GM18520 (cell line): ENCODE measurements around the gene OR2L5.

ENCODE experiments used
- ATAC-seq: cut with Tn5 transposase; IDR thresholded peaks from one replicate; pipeline ENCODE4 v1.9.1; 2021; ENCODE audit not compliant: unreplicated experiment

OR2L5 gene, protein sequence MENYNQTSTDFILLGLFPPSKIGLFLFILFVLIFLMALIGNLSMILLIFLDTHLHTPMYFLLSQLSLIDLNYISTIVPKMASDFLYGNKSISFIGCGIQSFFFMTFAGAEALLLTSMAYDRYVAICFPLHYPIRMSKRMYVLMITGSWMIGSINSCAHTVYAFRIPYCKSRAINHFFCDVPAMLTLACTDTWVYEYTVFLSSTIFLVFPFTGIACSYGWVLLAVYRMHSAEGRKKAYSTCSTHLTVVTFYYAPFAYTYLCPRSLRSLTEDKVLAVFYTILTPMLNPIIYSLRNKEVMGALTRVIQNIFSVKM

DNA sequence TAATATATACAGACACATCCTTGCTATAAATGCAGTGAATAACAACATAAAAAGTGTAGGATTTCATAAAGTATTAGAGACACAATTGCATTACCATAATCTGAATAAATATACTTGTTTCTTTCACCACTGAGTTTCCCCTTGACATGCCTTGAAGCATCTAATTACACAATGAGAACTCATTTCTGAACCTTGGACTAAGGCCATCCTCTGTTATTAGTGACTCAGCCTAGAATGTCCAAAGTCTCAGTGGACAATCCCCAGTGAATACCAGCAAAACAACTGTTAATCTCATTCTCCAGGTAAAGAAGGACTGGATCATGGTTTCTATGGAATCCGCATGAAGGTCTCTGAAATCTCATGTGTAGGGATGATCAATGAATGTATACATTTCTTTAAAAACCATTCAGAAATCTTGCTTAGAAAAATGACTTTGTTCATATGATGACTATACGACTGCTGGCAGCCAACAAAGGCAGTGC, at the start of gene OR2L5:
Gene OR2L5, plus strand, starts transcription at position 432 of the 482 bp plus-strand sequence. CDS start 8,288 bp downstream, outside the sequence.
- no peak for ATAC-seq

DNA sequence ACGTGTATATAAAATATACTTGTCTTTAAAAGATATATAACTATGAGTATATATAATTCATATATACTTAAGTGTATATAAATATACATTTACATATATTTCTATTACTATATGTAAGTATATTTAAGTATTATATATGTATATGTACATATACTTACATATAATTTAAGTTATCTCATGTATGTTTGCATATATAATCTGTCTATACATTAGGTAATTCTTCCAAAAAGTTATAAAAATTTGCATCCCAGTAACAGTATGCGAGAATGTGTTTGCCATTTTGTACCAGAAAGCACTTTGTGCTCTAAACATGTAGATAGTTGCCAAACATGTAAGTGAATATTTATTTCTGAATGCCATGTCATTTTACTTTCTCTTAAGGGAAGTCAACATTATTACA, 48.5 kb upstream of the OR2L5 start, which contains the start of gene OR2AK2:
Gene OR2AK2, plus strand, starts transcription at position 301 of the 400 bp plus-strand sequence. CDS start 144 bp downstream, outside the sequence.
- ATAC-seq, result no peak

DNA sequence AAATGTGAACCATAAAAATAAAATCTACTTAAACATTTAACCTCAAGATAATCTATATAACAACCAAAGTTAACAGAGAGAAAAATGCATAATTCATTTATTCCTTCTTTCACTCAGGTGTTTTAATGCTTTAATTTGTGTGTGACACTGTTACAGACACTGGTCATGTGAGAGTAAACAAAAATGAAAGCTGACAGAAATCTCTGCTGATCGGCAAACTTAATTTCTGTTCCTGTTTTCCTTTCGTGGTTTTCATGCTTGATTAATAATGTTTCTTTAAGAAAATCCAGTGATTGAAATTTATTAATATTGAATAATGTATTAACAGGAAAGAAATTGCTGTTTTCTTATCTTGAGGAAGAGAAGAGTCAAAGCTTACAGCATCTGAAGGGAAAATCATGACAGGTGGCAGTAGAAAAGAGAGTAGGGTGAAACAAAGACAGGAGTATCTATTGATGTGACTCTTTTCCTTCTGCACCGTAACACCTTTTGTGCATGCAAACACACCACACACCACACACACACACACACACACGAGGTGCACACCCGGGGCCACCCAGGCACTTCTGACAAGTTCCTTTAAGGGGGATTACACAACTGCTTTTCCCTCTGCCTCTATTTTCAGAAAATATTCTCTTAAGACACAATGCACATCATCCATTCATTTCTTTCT, 46.8 kb upstream of the OR2L5 start:
- ATAC-seq, result no peak

DNA sequence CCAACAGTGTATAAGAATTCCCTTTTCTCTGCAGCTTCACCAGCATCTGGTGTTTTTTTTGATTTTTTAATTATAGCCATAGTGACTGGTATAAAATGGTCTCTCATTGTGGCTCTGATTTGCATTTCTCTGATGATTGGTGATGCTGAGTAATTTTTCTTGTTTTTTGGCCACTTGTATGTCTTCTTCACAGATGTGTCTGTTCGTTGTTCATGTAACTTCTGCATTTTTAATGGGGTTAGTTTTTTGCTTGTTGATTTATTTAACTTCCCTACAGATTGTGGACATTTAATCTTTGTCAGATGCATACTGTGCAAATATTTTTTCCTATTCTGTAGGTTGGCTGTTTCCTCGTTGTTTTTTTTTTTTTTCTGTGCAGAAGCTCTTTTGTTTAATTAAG, 20.5 kb upstream of the OR2L5 start:
- ATAC-seq, result no peak

DNA sequence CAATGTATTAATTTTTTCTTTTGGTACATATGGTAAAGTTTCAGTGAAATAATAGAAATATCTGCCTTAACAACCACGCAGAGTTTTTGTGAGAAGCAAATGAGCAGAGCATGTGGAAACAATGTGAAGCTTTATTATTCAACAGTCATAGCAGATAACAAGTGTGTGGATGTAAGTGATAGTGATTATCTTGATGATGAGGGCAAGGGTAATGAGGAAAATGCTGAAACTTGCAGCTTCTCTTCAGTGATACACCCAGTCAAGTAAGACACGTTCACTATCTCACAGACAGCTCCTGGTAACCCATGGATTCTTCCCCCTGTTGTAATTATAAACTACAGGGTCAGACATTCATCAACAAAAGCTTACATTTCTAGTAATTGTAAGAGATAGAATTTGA, 14.6 kb upstream of the OR2L5 start:
- no peak for ATAC-seq

DNA sequence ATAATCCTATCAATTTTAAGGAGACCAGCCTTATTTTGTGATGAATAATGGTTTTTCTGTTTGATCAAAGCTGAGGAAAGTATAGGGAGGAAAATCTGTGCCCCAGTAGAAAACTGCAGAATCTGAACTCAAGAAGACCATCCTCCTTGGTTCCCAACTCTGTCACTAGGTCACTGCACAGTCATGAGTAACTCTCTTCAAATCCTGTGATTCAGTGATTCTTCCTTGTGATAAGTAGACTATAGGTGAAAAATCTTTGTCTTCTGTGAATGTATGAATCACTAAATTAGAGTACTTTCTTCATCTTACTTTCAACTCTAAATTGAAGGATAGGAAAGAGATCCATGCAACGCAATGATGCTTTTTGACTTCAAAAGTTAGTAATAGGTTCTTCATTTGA, 13.3 kb upstream of the OR2L5 start:
- no peak for ATAC-seq

DNA sequence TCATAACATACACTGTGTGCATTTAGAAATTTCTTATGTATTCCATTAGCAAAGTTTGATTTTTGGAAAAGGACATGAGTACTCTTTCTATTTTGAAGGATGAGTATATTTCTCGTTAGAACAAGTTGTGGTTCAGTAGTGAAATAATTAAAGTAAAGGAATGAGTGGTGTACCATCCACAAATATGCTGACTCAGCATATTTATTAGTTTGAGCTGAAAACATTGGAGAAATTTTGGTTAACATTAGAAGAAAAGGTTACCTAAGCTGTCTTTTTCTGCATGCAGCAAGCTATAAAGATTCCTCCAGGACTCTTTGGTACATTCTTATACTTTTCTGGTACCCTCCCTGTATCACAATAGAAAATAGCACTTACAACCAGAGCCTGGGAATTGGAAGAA, 5.7 kb upstream of the OR2L5 start:
- no peak for ATAC-seq

DNA sequence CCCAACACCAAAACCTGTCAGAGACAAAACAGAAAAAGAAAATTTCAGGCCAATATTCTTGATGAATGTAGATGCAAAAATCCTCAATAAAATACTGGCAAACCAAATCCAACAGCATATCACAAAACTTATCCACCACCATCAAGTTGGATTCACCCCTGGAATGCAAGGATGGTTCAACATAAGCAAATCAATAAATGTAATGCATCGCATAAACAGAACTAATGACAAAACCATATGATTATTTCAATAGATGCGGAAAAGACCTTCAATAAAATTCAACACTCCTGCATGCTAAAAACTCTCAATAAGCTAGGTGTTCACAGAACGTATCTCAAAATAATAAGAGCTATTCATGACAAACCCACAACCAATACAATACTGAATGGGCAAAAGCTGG, 3.8 kb upstream of the OR2L5 start:
- ATAC-seq, result no peak

DNA sequence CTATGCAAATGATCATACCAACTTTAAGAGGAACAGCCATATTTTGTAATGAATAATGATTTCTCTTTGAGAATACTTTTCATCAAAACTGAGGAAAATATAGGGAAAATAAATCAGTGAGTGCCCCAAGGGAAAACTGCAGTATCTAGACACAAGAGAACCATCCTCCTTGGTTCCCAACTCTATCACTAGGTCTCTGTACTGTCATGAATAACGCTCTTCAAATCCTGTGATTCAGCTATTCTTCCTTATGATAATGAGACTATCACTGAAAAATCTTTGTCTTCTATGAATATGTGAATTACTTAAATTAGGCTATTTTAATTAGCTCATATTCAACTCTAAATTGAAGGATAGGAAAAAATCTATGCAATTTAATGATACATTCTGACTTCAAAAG, 2.3 kb downstream of the OR2L5 start:
- ATAC-seq, result no peak

DNA sequence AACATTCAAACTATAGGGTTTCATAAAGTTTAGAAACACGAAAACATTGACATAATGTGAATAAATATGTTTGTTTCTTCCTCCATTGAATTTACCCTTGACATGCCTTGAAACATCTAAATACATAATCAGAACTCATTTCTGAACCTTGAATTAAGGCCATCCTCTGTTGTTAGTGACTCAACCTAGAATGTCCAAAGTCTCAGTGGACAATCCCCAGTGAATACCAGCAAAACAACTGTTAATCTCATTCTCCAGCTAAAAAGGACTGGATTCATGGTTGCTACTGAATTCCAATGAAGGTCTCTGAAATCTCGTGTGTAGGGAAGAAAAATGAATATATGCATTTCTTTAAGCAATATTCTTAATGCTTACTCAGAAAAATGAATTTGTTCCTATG, 16.3 kb downstream of the OR2L5 start, which contains the start of gene OR2L2:
Gene OR2L2, plus strand, starts transcription at position 301 of the 400 bp plus-strand sequence. CDS start 8,198 bp downstream, outside the sequence.
- no peak for ATAC-seq

DNA sequence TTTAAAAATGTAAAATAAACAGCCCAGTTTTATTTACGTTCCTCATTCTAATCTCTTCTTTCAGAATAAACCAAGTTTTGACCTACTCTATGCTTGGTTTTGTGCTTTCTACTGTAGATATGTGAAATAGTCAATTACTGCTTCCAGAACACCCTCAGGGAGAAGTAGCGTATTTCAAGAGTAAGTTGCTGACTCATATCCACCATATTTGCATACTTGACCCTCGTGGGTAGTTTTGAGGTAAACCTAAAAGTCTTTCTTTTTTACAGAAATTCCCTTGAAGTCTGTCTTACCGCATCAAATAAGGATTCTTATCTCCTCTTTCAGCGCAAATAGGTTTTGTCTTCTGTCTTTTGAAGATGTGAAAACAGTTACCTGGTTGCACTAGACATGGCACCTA, 31.7 kb downstream of the OR2L5 start:
- no peak for ATAC-seq

DNA sequence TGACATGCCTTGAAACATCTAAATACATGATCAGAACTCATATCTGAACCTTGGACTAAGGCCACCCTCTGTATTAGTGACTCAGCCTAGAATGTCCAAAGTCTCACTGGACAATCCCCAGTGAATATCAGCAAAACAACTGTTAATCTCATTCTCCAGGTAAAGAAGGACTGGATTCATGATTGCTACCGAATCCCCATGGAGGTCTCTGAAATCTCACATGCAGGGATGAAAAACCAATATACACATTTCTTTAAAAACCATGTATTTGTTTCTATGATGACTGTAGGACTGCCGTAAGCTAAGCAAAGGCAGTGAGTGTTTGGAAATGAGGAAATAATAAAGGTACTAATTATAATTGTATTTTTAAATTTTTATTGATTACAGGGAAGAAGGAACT, 33.1 kb downstream of the OR2L5 start, which contains the start of gene OR2L3:
Gene OR2L3, plus strand, starts transcription at position 301 of the 400 bp plus-strand sequence. CDS start 13,846 bp downstream, outside the sequence.
- ATAC-seq, result no peak

DNA sequence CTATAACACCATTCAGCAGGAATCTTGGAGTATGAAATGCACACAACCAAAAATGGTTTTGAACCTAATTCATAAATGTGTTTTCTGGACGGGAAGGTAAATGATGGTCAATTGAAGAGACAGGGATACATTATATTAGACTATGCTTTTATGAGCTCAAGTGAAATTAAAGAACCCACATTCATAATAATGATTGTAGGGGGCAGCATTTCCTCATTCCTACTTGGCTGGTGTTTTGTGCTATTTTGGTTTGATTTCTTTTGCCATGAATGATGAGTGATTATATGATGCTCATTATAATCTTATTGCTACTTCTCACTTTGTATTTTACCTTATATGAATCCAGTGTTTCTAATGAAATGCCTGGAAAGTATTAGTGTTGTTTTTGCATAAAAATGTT, 33.5 kb downstream of the OR2L5 start:
- no peak for ATAC-seq

DNA sequence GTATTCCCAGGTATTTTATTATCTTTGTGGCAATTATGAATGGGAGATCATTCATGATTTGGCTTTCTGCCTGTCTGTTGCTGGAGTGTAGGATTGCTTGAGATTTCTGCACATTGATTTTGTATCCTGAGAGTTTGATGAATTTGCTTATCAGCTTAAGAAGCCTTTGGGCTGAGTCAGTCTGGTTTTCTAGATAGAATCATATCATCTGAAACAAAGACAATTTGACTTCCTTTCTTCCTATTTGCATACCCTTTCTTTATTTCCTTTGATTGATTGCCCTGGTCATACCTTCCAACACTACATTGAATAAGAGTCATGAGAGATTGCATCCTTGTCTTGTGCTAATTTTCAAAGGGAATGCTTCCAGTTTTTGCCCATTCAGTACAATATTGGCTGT, 41.2 kb downstream of the OR2L5 start:
- no peak for ATAC-seq

DNA sequence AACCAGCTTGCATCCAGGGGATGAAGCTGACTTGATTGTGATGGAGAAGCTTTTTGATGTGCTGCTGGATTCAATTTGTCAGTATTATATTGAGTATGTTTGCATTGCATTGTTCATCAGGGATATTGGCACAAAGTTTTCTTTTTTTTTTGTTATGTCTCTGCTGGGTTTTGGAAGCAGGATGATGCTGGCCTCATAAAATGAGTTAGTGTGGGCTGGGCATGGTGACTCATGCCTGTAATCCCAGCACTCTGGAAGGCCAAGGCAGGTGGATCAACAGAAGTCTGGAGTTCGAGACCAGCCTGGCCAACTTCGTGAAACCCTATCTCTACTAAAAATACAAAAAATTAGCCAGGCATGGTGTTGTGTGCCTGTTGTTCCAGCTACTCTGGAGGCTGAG, 41.8 kb downstream of the OR2L5 start:
- ATAC-seq, result no peak

DNA sequence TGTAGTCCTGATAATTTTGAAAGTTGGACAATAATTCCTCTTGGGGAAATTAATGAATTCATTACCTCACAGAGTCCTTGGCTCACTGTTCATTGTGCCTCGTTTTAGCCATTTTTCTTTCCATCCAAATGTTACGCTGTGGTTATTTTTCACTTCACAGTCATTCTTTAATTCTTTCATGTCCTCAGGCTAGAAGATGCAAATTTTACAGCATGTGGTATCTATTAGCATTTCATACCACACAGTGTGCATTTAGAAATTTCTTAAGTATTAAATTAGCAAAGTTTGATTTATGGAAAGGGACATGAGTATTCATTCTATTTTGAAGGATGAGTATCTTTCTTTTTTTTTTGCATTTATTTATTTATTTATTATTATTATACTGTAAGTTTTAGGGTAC, 51.6 kb downstream of the OR2L5 start:
- no peak for ATAC-seq

DNA sequence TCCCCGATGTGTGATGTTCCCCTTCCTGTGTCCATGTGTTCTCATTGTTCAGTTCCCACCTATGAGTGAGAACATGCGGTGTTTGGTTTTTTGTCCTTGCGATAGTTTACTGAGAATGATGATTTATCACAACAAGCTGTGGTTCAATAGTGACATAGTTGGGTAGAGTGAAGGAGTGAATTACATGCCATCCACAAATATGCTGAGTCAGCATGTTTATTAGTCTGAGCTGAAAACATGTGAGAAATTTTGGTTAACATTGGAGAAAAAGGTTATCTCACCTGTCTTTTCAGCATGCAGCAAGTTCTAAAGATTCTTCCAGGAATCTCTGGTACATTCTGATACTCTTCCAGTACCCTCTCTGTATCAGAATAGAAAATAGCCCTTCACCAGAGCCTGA, 52.1 kb downstream of the OR2L5 start:
- no peak for ATAC-seq
